WTC11 (cell line): ENCODE results near the gene SEMA7A. TPM values are rescaled to one million over a fixed set of nuclear protein-coding genes. Genes with fewer than 3 reads are reported as not detected.

ENCODE experiments used
- ATAC-seq: fragments of 200-7000 bp; cut with Tn5 transposase; 2 replicates; pipeline ENCODE4 v1.10.0; 2021; ENCODE audit warnings: mild to moderate bottlenecking, moderate library complexity
- CTCF ChIA-PET: fragments of 300-600 bp; sonication (Branson Sonifier 250); formaldehyde crosslinking; loops from one replicate; lab custom pipeline; 2021; ENCODE audit warnings: antibody characterized with exemption; lab: Charles Lee
- POLR2A ChIA-PET: fragments of 350-600 bp; sonication (Branson Sonifier 250); formaldehyde crosslinking; loops from one replicate; lab custom pipeline; 2021; ENCODE audit warnings: antibody characterized with exemption; lab: Charles Lee
- DNase-seq: peaks from one replicate; pipeline ENCODE4 v3.0.0; 2021; ENCODE audit warnings: low spot score
- H3K27ac Mint-ChIP-seq: 2 replicates; pipeline ENCODE4 v1.8.0; 2021; ENCODE audit warnings: mixed read lengths
- H3K27me3 Mint-ChIP-seq: 2 replicates; pipeline ENCODE4 v1.8.0; 2021; ENCODE audit warnings: low read depth, mild to moderate bottlenecking, moderate library complexity, mixed read lengths
- H3K36me3 Mint-ChIP-seq: 2 replicates; pipeline ENCODE4 v1.8.0; 2021; ENCODE audit warnings: mixed read lengths
- H3K4me1 Mint-ChIP-seq: 2 replicates; pipeline ENCODE4 v1.8.0; 2022; ENCODE audit warnings: mixed read lengths
- H3K4me3 Mint-ChIP-seq: 2 replicates; pipeline ENCODE4 v1.8.0; 2021; ENCODE audit warnings: mild to moderate bottlenecking, moderate library complexity, mixed read lengths
- H3K9me3 Mint-ChIP-seq: 2 replicates; pipeline ENCODE4 v1.8.0; 2021; ENCODE audit warnings: mixed read lengths
- ATF1 ChIP-seq: sonication (generic); formaldehyde crosslinking; IDR thresholded peaks from 2 replicates; pipeline ENCODE4 v1.8.1; 2023; ENCODE audit warnings: mild to moderate bottlenecking, moderate library complexity, missing genetic modification reagents
- CREM ChIP-seq: sonication (generic); formaldehyde crosslinking; IDR thresholded peaks from 2 replicates; pipeline ENCODE4 v1.8.1; 2022; ENCODE audit warnings: mild to moderate bottlenecking, missing genetic modification reagents, moderate library complexity
- E2F1 ChIP-seq: sonication (generic); formaldehyde crosslinking; IDR thresholded peaks from 2 replicates; pipeline ENCODE4 v1.8.0; 2022; ENCODE audit warnings: mild to moderate bottlenecking, missing genetic modification reagents
- ELF4 ChIP-seq: sonication (generic); formaldehyde crosslinking; IDR thresholded peaks from 2 replicates; pipeline ENCODE4 v1.8.1; 2022; ENCODE audit warnings: low read depth, mild to moderate bottlenecking, moderate library complexity, missing genetic modification reagents
- FOXJ3 ChIP-seq: sonication (generic); formaldehyde crosslinking; IDR thresholded peaks from 2 replicates; pipeline ENCODE4 v1.9.0; 2021; ENCODE audit warnings: missing genetic modification reagents, mild to moderate bottlenecking, borderline replicate concordance
- FOXP4 ChIP-seq: sonication (generic); formaldehyde crosslinking; IDR thresholded peaks from 2 replicates; pipeline ENCODE4 v1.8.0; 2022; ENCODE audit warnings: mild to moderate bottlenecking, missing genetic modification reagents
- JUN ChIP-seq: sonication (generic); formaldehyde crosslinking; IDR thresholded peaks from 2 replicates; pipeline ENCODE4 v1.8.0; 2023; ENCODE audit warnings: mild to moderate bottlenecking, missing genetic modification reagents
- KAT7 ChIP-seq: sonication (generic); formaldehyde crosslinking; IDR thresholded peaks from 2 replicates; pipeline ENCODE4 v1.8.1; 2023; ENCODE audit warnings: missing genetic modification reagents, mild to moderate bottlenecking, borderline replicate concordance
- NFYB ChIP-seq: sonication (generic); formaldehyde crosslinking; conservative IDR thresholded peaks from 2 replicates; pipeline ENCODE4 v1.8.0; 2022; ENCODE audit warnings: low read depth, missing genetic modification reagents
- SMAD4 ChIP-seq: sonication (generic); formaldehyde crosslinking; IDR thresholded peaks from 2 replicates; pipeline ENCODE4 v1.8.0; 2022; ENCODE audit warnings: mild to moderate bottlenecking, missing genetic modification reagents
- ZNF121 ChIP-seq: sonication (generic); formaldehyde crosslinking; IDR thresholded peaks from 2 replicates; pipeline ENCODE4 v1.8.0; 2023; ENCODE audit warnings: missing genetic modification reagents
- ZNF512 ChIP-seq: sonication (generic); formaldehyde crosslinking; IDR thresholded peaks from 2 replicates; pipeline ENCODE4 v1.8.1; 2022; ENCODE audit warnings: missing genetic modification reagents, borderline replicate concordance
- total RNA-seq: library from RNA; stranded (reverse); gene quantifications from 3 replicates; pipeline ENCODE4 v1.2.3, GENCODE V29; 2021
- TF ChIP-seq, protein P1 (sequence below): fragments of 250-450 bp; sonication (Bioruptor Pico); conservative IDR thresholded peaks from 2 replicates; pipeline ENCODE4 v1.9.0; 2021; ENCODE audit warnings: mild to moderate bottlenecking
- TF ChIP-seq, protein P2 (sequence below): fragments of 250-450 bp; sonication (Bioruptor Pico); IDR thresholded peaks from 2 replicates; pipeline ENCODE4 v1.9.0; 2021; ENCODE audit warnings: mild to moderate bottlenecking
- TF ChIP-seq, protein P3 (sequence below): sonication (generic); formaldehyde crosslinking; IDR thresholded peaks from 2 replicates; pipeline ENCODE4 v1.8.0; 2022; ENCODE audit warnings: missing genetic modification reagents
- TF ChIP-seq, protein P4 (sequence below): sonication (generic); formaldehyde crosslinking; IDR thresholded peaks from 2 replicates; pipeline ENCODE4 v1.8.1; 2023; ENCODE audit warnings: mild to moderate bottlenecking, missing genetic modification reagents

Gene SEMA7A
- total RNA-seq, 1 experiment from 2014 or later = 17.9 TPM

GRCh38 chr15:74369756-74370155 lies 64.0 kb downstream of the SEMA7A start:
- Mint-ChIP-seq H3K9me3 (no peaks in the 10 kb centered on the region), H3K36me3 (no peaks in the 10 kb centered on the region), H3K4me1 (peaks cover 18% of the 10 kb centered on the region), H3K27me3 (peaks cover 18% of the 10 kb centered on the region), H3K4me3 (no peak overlapping the region), H3K27ac (no peak overlapping the region)
- ATAC-seq = no peak
- CTCF ChIA-PET = interaction anchor here (0.6 to 1.5 kb wide), 4 partner anchors 58 to 397 kb away, joined by 3 to 6 read pairs (median 4); no protein-coding TSS in a partner anchor
- TF ChIP-seq, protein P1, sequence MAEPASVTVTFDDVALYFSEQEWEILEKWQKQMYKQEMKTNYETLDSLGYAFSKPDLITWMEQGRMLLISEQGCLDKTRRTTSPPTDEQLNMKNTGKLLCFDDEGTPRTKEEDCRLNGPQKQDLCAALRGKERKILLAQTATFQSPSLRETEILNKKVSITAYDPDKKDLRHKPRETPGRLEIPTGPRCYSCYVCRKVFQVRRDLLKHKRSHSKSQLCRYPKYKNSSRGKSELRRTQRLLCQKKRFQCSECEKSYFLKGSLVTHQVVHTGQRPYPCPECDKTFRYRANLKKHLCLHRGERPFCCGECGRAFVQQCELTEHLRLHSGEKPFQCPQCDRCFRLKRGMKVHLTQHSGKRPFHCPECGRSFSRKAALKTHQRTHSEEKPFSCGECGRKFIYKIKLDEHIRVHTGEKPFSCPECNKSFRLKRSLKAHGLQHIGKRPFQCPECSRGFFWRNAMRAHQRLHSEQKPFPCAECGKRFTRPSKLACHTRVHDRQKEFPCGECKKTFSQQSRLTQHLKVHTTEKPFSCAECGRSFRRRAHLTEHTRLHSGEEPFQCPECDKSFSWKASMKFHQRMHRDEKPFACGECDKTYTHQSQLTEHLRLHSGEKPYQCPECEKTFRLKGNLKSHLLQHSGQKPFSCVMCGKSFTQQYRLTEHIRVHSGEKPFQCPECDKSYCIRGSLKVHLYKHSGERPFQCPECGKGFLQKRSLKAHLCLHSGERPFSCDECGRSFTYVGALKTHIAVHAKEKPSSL = no peak
- no peak for TF ChIP-seq ZNF121
- no peak for TF ChIP-seq ATF1 (CRISPR knock-in tag)
- TF ChIP-seq, protein P2, sequence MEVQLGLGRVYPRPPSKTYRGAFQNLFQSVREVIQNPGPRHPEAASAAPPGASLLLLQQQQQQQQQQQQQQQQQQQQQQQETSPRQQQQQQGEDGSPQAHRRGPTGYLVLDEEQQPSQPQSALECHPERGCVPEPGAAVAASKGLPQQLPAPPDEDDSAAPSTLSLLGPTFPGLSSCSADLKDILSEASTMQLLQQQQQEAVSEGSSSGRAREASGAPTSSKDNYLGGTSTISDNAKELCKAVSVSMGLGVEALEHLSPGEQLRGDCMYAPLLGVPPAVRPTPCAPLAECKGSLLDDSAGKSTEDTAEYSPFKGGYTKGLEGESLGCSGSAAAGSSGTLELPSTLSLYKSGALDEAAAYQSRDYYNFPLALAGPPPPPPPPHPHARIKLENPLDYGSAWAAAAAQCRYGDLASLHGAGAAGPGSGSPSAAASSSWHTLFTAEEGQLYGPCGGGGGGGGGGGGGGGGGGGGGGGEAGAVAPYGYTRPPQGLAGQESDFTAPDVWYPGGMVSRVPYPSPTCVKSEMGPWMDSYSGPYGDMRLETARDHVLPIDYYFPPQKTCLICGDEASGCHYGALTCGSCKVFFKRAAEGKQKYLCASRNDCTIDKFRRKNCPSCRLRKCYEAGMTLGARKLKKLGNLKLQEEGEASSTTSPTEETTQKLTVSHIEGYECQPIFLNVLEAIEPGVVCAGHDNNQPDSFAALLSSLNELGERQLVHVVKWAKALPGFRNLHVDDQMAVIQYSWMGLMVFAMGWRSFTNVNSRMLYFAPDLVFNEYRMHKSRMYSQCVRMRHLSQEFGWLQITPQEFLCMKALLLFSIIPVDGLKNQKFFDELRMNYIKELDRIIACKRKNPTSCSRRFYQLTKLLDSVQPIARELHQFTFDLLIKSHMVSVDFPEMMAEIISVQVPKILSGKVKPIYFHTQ (CRISPR knock-in tag) = no peak
- TF ChIP-seq, protein P3, sequence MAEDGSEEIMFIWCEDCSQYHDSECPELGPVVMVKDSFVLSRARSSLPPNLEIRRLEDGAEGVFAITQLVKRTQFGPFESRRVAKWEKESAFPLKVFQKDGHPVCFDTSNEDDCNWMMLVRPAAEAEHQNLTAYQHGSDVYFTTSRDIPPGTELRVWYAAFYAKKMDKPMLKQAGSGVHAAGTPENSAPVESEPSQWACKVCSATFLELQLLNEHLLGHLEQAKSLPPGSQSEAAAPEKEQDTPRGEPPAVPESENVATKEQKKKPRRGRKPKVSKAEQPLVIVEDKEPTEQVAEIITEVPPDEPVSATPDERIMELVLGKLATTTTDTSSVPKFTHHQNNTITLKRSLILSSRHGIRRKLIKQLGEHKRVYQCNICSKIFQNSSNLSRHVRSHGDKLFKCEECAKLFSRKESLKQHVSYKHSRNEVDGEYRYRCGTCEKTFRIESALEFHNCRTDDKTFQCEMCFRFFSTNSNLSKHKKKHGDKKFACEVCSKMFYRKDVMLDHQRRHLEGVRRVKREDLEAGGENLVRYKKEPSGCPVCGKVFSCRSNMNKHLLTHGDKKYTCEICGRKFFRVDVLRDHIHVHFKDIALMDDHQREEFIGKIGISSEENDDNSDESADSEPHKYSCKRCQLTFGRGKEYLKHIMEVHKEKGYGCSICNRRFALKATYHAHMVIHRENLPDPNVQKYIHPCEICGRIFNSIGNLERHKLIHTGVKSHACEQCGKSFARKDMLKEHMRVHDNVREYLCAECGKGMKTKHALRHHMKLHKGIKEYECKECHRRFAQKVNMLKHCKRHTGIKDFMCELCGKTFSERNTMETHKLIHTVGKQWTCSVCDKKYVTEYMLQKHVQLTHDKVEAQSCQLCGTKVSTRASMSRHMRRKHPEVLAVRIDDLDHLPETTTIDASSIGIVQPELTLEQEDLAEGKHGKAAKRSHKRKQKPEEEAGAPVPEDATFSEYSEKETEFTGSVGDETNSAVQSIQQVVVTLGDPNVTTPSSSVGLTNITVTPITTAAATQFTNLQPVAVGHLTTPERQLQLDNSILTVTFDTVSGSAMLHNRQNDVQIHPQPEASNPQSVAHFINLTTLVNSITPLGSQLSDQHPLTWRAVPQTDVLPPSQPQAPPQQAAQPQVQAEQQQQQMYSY = no peak
- no peak for TF ChIP-seq JUN (CRISPR knock-in tag)
- TF ChIP-seq KAT7 = no peak
- no peak for TF ChIP-seq SMAD4 (CRISPR knock-in tag)
- TF ChIP-seq CREM (CRISPR knock-in tag) = no peak
- TF ChIP-seq NFYB = no peak
- no peak for TF ChIP-seq FOXP4 (CRISPR knock-in tag)
- TF ChIP-seq E2F1 (CRISPR knock-in tag) = no peak
- TF ChIP-seq FOXJ3 (CRISPR knock-in tag) = no peak
- no peak for TF ChIP-seq ZNF512 (CRISPR knock-in tag)
- no peak for TF ChIP-seq ELF4 (CRISPR knock-in tag)
- TF ChIP-seq, protein P4, sequence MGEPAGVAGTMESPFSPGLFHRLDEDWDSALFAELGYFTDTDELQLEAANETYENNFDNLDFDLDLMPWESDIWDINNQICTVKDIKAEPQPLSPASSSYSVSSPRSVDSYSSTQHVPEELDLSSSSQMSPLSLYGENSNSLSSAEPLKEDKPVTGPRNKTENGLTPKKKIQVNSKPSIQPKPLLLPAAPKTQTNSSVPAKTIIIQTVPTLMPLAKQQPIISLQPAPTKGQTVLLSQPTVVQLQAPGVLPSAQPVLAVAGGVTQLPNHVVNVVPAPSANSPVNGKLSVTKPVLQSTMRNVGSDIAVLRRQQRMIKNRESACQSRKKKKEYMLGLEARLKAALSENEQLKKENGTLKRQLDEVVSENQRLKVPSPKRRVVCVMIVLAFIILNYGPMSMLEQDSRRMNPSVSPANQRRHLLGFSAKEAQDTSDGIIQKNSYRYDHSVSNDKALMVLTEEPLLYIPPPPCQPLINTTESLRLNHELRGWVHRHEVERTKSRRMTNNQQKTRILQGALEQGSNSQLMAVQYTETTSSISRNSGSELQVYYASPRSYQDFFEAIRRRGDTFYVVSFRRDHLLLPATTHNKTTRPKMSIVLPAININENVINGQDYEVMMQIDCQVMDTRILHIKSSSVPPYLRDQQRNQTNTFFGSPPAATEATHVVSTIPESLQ (CRISPR knock-in tag) = no peak
- no peak for DNase-seq
- POLR2A ChIA-PET = no interaction called here
